Activated T-cell treated with anti-CD3 and anti-CD28 coated beads, Interleukin-2, amount 50 U/mL, for 24 hours (primary cell): Measurements from ENCODE around the gene DCLRE1C.
"Not testable (repeated sequence)": the region's sequence is repeated elsewhere in the genome, so short reads cannot be mapped to it uniquely, and the experiment has no call there.

Source experiments
- DNase-seq: peaks from one replicate; pipeline ENCODE4 v3.0.0-alpha.2; 2020
- H3K27ac Mint-ChIP-seq: 2 replicates; pipeline ENCODE4 v1.8.0; 2020; ENCODE audit warnings: mild to moderate bottlenecking, mixed read lengths
- H3K27me3 Mint-ChIP-seq: 2 replicates; pipeline ENCODE4 v1.8.0; 2020; ENCODE audit warnings: mixed read lengths
- H3K36me3 Mint-ChIP-seq: 2 replicates; pipeline ENCODE4 v1.8.0; 2020; ENCODE audit warnings: low read depth, mixed read lengths
- H3K4me1 Mint-ChIP-seq: 2 replicates; pipeline ENCODE4 v1.8.0; 2020; ENCODE audit warnings: low read depth, mixed read lengths
- H3K4me3 Mint-ChIP-seq: 2 replicates; pipeline ENCODE4 v1.8.0; 2020; ENCODE audit warnings: mild to moderate bottlenecking, moderate library complexity, mixed read lengths
- H3K9me3 Mint-ChIP-seq: 2 replicates; pipeline ENCODE4 v1.8.0; 2020; ENCODE audit warnings: mixed read lengths

Gene DCLRE1C

GRCh38 chr10:14954001-14954770, at the start of gene DCLRE1C:
Gene DCLRE1C (minus strand): TSS chr10:14954096. CDS start chr10:14954010, 86 bp downstream.
- peak within 1 kb of the TSS; percentile 93 for H3K4me3 Mint-ChIP-seq
- H3K27ac Mint-ChIP-seq, result peak within 1 kb of the TSS; percentile 98
- peaks cover 54% of the 10 kb centered on the region for H3K4me1 Mint-ChIP-seq
- H3K27me3 Mint-ChIP-seq, result no peaks in the 10 kb centered on the region
- no peaks in the 10 kb centered on the region for H3K9me3 Mint-ChIP-seq
- H3K36me3 Mint-ChIP-seq, result peaks cover 38% of the 10 kb centered on the region
- DNase-seq, result peak; percentile 91

GRCh38 chr10:14995964-14996565, 42.2 kb upstream of the DCLRE1C start:
- Mint-ChIP-seq H3K4me3 (no peak overlapping the region), H3K4me1 (peaks cover 4% of the 10 kb centered on the region), H3K9me3 (no peaks in the 10 kb centered on the region), H3K27ac (no peak overlapping the region), H3K36me3 (no peaks in the 10 kb centered on the region), H3K27me3 (peaks cover under 1% of the 10 kb centered on the region)
- DNase-seq, result no peak

GRCh38 chr10:14993500-14994455, 39.9 kb upstream of the DCLRE1C start:
- not testable (repeated sequence) for DNase-seq, H3K4me3 Mint-ChIP-seq, H3K27ac Mint-ChIP-seq

GRCh38 chr10:14992336-14992735, 38.4 kb upstream of the DCLRE1C start:
- not testable (repeated sequence) for H3K4me1 Mint-ChIP-seq, H3K4me3 Mint-ChIP-seq, H3K27me3 Mint-ChIP-seq, H3K36me3 Mint-ChIP-seq, H3K9me3 Mint-ChIP-seq, DNase-seq, H3K27ac Mint-ChIP-seq

More at GRCh38 chr10:14993500-14994455, 39.9 kb upstream of the DCLRE1C start:
- H3K27me3 Mint-ChIP-seq, H3K36me3 Mint-ChIP-seq, H3K9me3 Mint-ChIP-seq, H3K4me1 Mint-ChIP-seq: not testable (repeated sequence)

GRCh38 chr10:14991035-14991749, 37.3 kb upstream of the DCLRE1C start:
- H3K27me3 Mint-ChIP-seq, H3K4me1 Mint-ChIP-seq, H3K27ac Mint-ChIP-seq, H3K4me3 Mint-ChIP-seq, H3K9me3 Mint-ChIP-seq, H3K36me3 Mint-ChIP-seq: not testable (repeated sequence)
- DNase-seq, result peak; percentile 65

GRCh38 chr10:14989552-14989951, 35.7 kb upstream of the DCLRE1C start:
- not testable (repeated sequence) for H3K27me3 Mint-ChIP-seq, H3K9me3 Mint-ChIP-seq, DNase-seq, H3K27ac Mint-ChIP-seq, H3K4me3 Mint-ChIP-seq, H3K4me1 Mint-ChIP-seq, H3K36me3 Mint-ChIP-seq

- DNase-seq, result no peak
- no peak overlapping the region for H3K27ac Mint-ChIP-seq
- H3K9me3 Mint-ChIP-seq, result no peaks in the 10 kb centered on the region
- no peak overlapping the region for H3K4me3 Mint-ChIP-seq
- no peaks in the 10 kb centered on the region for H3K36me3 Mint-ChIP-seq
- H3K4me1 Mint-ChIP-seq, result no peaks in the 10 kb centered on the region
- H3K27me3 Mint-ChIP-seq, result peaks cover 3% of the 10 kb centered on the region
Observed at GRCh38 chr10:14982744-14983143, 28.8 kb upstream of the DCLRE1C start.

- Mint-ChIP-seq H3K27ac (no peak overlapping the region), H3K9me3 (no peaks in the 10 kb centered on the region), H3K27me3 (peaks cover 11% of the 10 kb centered on the region), H3K36me3 (no peaks in the 10 kb centered on the region), H3K4me1 (no peaks in the 10 kb centered on the region), H3K4me3 (no peak overlapping the region)
- no peak for DNase-seq
Observed at GRCh38 chr10:14975672-14976273, 21.9 kb upstream of the DCLRE1C start.

- H3K4me3 Mint-ChIP-seq, H3K4me1 Mint-ChIP-seq, H3K9me3 Mint-ChIP-seq, H3K36me3 Mint-ChIP-seq, DNase-seq, H3K27ac Mint-ChIP-seq: not testable (repeated sequence)
- peaks cover 11% of the 10 kb centered on the region for H3K27me3 Mint-ChIP-seq
Observed at GRCh38 chr10:14974153-14974998, 20.5 kb upstream of the DCLRE1C start.

- peak; percentile 60 for DNase-seq
- H3K4me3 Mint-ChIP-seq, result no peak overlapping the region
- no peaks in the 10 kb centered on the region for H3K36me3 Mint-ChIP-seq
- H3K4me1 Mint-ChIP-seq, result peaks cover 3% of the 10 kb centered on the region
- H3K27ac Mint-ChIP-seq, result no peak overlapping the region
- H3K27me3 Mint-ChIP-seq, result peaks cover 11% of the 10 kb centered on the region
- H3K9me3 Mint-ChIP-seq, result no peaks in the 10 kb centered on the region
Observed at GRCh38 chr10:14971867-14972448, 18.1 kb upstream of the DCLRE1C start.

- Mint-ChIP-seq H3K27me3 (no peaks in the 10 kb centered on the region), H3K9me3 (no peaks in the 10 kb centered on the region), H3K27ac (no peak overlapping the region), H3K4me3 (no peak overlapping the region), H3K36me3 (no peaks in the 10 kb centered on the region), H3K4me1 (peaks cover 4% of the 10 kb centered on the region)
- no peak for DNase-seq
Observed at GRCh38 chr10:14967897-14968296, 14.0 kb upstream of the DCLRE1C start.

GRCh38 chr10:14959221-14960057, 5.5 kb upstream of the DCLRE1C start, which contains the start of gene MEIG1:
Gene MEIG1 (plus strand): TSS chr10:14959388. CDS start chr10:14966469, 7,081 bp downstream.
- peak within 1 kb of the TSS; percentile 89 for H3K4me3 Mint-ChIP-seq
- H3K27me3 Mint-ChIP-seq, result no peaks in the 10 kb centered on the region

More at GRCh38 chr10:14959221-14960057, 5.5 kb upstream of the DCLRE1C start, which contains the start of gene MEIG1:
- H3K36me3 Mint-ChIP-seq, result peaks cover 9% of the 10 kb centered on the region
- DNase-seq, result peak; percentile 100
- peaks cover 34% of the 10 kb centered on the region for H3K4me1 Mint-ChIP-seq
- H3K9me3 Mint-ChIP-seq, result no peaks in the 10 kb centered on the region
- H3K27ac Mint-ChIP-seq, result peak within 1 kb of the TSS; percentile 96
